GM19397 (cell line): ENCODE measurements around the gene SIGLEC7.
"Not testable (repeated sequence)": the region's sequence is repeated elsewhere in the genome, so short reads cannot be mapped to it uniquely, and the experiment has no call there.

ENCODE experiments used
- ATAC-seq: cut with Tn5 transposase; IDR thresholded peaks from one replicate; pipeline ENCODE4 v1.9.1; 2021; ENCODE audit warnings: mild to moderate bottlenecking, moderate library complexity; ENCODE audit not compliant: unreplicated experiment

SIGLEC7 gene

GRCh38 chr19:51164215-51164614 lies 22.1 kb downstream of the SIGLEC7 start:
- no peak for ATAC-seq

DNA sequence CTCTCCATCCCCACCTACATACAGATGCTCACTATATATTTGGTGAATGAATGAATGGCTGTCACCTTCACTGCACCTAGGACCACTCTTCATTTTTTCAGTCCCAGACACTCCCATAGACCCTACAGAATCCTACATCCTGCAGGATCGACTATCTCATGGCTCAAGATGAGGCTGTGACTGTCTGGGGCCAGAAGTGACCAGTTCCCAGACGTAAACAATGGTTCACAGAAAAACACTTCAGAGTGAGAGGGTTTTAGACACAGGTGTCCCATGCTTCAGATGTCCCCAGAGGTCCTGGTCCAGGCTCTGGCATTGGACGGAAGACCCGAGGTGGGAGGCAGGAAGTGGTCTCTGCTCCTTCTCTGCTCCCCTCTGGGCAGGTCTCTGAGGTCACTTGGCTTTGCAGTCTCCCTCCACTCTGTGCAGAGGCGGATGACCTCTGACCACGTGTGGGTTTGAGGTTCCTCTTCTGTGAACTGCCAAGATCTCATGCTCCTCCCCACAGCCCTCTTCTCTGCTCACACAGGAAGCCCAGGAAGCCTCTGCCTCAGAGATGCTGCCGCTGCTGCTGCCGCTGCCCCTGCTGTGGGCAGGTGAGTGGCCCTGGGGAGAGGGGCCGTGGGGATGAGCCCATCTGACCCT lies 24.9 kb downstream of the SIGLEC7 start:
- no peak for ATAC-seq

DNA sequence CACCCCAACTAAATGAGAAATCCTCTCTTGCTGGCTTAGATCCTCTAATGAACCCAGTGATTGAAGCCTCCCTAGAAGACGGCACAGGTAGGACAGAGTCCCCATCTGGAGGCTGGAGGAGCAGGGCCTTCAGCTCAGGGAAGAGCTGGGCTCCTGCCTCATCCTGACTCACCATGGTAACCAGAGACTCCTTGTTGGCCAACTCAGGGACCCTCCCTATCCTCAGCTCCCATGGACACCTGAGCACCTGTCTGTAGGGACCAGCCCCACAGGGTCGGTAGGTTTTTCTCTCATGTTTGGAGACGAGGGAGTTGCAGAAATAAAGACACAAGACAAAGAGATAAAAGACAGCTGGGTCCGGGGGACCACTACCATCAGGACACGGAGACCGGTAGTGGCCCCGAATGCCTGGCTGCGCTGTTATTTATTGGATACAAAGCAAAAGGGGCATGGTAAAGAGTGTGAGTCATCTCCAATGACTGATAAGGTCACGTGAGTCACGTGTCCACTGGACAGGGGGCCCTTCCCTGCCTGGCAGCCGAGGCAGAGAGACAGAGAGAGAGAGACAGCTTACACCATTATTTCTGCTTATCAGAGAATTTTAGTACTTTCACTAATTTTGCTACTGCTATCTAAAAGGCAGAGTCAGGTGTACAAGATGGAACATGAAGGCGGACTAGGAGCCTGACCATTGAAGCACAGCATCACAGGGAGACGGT lies 26.6 kb downstream of the SIGLEC7 start:
- ATAC-seq, result no peak

DNA sequence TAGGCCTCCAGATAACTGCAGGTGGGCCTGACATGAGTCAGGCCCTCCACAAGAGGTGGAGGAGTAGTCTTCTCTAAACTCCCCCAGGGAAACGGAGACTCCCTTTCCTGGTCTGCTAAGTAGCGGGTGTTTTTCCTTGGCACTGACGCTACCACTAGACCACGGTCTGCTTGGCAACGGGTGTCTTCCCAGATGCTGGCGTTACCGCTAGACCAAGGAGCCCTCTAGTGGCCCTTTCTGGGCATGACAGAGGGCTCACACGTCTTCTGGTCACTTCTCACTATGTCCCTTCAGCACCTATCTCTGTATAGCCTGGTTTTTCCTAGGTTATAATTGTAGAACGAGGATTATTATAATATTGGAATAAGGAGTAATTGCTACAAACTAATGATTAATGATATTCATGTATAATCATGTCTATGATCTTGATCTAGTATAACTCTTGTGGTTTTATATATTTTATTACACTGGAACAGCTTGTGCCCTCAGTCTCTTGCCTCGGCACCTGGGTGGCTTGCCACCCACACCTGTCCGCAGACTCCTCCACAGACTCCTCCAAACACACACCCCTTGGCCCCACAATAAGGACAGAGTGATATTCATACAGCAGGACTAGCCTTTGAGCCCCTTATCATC lies 27.3 kb downstream of the SIGLEC7 start:
- ATAC-seq, result not testable (repeated sequence)

- no peak for ATAC-seq
These were observed 30.1 kb downstream of the SIGLEC7 start for GRCh38 chr19:51172223-51172622.

GRCh38 chr19:51173681-51174080 lies 31.6 kb downstream of the SIGLEC7 start:
- ATAC-seq, result no peak

DNA sequence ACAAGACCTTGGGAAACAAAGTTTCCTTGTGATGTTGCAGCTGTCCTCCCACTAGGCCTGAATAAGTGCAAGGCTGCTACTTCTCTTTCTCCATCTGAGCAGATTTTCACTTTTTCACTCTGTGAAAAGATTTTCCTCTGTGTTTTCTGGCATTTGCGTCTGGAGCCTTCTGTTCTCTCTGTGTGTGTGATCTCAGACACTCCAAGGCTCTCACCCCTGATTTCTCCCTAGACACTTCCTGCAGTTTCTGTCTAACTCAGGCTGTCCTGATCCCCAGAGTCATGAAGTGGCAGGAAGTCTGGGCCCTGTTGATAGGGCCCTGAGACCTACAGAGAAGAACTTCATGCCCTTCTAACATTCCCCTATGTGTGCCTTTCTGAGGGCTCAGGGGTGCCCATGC lies 37.2 kb downstream of the SIGLEC7 start:
- ATAC-seq, result no peak

DNA sequence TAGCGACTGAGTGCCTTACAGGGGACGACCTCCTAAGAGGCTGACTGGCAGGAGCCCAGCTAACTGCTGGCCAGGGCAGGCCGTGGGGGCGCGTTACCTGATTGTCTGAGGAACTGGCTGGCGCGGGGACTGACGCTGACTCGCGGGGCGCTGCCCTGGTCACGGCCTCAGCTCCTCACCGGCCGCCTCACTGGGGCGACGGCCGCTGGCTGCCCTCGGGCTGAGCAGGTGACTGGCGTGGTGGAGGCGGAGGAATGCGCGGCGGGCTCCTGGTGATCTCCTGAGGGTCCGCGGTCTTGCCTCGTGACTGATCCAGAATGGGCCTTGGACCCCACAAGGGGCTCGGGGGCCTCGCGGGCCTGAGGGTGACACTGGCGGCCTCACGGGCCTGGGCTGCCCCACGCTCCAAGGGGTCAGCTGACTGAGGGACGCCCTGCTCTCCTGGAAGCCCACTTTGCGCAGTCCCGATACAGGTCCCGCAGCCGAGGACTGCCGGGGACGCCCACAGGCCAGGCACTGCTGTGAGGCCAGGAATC lies 39.3 kb downstream of the SIGLEC7 start:
- no peak for ATAC-seq

DNA sequence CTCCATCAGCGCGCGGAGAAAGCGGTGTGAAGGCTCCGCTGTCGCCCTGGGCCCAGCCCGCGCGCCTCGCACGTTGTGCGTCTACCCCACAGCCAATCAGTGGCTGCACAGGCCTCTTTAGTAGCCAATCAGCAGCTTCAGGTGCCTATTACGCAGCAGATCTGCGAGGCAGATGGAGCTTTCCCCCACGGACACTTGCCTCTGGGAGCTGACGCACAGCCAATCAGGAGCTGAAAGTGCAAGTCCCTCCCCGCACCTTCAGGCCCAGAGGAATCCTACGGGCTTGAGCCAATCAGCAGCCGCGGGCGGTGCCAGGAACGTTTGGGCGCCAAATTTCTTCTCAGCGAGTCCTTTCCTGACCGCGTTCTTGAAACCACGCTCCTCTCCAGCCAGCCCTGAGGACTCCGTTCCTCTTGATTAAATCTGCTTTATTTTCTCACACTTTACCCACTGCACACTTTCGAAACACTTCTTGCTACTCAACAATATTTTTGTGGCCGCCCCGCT lies 39.9 kb downstream of the SIGLEC7 start:
- no peak for ATAC-seq

DNA sequence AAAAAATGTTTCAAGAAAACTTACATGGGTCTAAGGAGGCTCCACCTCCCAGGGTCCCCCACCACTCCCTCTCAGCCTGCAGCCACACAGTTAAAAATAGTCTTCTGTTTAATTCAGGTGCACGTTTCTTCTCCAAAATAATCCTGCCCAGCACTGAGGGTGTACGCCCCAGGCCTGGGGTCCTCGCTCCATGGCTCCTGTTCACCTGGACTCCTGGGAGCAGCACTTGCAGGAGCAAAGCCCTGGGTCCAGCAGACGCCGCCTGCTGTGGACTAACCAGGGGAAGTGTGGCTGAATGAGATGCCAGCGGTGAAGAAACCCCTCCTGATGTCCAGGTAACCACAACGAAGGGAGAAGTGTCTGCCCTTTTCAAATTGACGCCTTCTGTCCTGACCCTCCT lies 41.5 kb downstream of the SIGLEC7 start:
- ATAC-seq, result no peak

DNA sequence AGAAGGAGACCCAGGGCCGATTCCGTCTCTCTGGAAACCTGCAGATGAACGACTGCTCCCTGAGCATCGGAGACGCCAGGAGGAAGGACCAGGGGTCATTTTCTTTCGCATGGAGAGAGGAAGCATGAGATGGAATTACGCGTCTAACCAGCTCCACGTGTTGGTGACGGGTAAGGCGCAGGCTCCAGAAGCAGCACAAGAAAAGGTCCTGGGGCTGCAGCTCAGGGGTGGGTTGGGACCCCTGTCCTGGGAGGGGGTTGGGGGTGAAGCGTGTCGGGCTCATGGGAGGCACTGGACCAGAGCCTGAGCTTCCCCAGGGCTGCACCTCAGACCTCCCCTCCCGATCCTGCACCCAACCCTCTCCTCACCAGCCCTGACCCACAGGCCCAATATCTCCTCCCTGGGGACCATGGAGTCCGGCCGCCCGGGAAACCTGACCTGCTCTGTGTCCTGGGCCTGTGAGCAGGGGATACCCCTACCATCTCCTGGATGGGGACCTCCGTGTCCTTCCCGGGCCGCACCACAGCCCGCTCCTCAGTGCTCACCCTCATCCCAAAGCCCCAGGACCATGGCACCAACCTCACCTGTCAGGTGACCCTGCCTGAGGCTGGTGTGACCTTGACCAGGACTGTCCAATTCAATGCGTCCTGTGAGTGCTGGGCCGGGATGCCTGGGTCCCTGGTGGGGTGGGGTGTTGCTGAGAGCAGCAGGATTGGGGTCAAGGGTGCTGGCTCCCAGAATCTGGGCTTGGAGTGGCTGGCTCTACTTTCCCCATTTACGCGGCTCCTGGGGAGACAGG lies 43.2 kb downstream of the SIGLEC7 start:
- no peak for ATAC-seq

- ATAC-seq, result no peak
These were observed 43.7 kb downstream of the SIGLEC7 start for GRCh38 chr19:51185868-51186215.

DNA sequence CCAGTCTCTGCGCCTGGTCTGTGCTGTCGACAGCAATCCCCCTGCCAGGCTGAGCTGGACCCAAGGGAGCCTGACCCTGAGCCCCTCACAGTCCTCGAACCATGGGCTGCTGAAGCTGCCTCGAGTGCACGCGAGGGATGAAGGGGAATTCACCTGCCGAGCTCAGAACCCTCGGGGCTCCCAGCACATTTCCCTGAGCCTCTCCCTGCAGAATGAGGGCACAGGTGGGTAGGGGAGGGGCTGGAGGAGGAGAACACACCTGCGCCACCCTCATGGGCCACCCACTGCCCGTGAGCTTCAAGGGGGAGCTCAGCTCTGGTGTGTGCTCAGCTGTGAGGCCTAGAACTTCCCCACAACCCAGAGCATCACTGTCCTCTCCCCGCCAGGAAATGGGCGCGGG lies 44.2 kb downstream of the SIGLEC7 start:
- no peak for ATAC-seq

GRCh38 chr19:51187395-51188226 lies 45.5 kb downstream of the SIGLEC7 start:
- ATAC-seq, result no peak

DNA sequence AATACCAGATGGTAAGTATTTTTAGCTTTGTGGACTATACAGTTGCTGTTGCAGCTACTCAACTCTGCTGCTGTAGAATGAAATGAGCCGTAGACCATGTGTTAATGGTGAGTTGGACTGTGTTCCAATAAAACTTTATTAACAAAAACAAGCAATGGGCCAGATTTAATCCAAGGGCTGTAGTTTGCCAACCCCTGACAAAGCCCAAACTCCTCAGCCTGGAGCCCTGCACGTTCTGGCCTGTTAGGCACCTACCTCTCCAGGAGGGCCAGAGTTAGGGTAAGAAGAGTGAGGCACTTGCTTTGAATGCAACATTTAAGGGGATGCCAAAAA lies 46.1 kb downstream of the SIGLEC7 start:
- ATAC-seq, result no peak

DNA sequence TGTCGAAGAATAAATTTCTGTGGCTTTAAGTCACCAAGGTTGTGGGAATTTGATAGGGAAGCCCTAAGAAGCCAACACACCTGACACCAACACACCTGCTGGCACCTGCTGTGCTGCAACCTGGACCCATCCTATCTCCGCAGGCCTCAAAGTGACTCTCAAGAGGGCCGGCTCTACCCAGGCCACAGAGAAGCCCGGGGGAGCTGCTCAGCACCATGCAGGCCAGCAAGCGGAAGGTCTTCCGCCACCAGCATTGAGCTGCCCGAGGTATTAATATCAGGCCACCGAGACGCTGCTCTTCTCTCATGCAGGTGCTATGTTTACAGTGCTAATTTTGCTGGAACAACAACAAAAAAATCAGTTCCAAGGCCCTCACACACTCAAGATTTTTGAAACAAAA lies 50.6 kb downstream of the SIGLEC7 start:
- no peak for ATAC-seq

GRCh38 chr19:51194527-51195315 lies 52.6 kb downstream of the SIGLEC7 start:
- ATAC-seq, result no peak

DNA sequence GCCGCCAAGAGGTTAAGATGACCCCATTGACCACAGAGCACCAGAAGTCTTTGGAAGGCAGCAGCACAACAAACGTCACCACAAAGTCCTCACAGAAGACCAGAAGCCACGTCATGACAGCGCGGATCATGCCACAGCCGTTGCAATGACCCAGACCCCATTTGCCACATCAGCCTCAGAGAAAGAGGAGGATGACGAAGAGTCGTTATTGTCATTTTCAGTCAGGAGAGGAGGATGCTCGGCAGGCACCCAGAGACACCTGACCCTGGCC lies 53.1 kb downstream of the SIGLEC7 start:
- no peak for ATAC-seq

DNA sequence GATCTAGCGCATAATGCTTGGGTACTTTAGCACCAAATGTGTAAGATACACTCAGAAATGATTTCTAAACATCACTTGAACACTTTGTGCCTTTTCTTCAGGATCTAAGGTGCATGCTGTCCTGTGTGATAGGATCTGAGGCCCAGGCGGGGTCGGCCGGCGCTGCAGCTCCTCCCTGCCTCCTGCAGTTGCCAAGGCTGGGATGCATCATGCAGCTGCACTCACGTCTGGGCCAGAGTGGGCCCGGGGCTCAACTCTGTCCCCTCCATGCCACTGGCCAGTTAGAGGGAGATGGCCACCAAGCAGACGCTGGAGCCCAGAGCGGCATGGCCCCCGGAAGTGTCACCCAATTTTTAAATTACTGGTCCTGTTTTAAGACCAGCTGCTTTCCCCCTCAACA lies 53.5 kb downstream of the SIGLEC7 start:
- ATAC-seq, result no peak

GRCh38 chr19:51196181-51196580 lies 54.1 kb downstream of the SIGLEC7 start:
- ATAC-seq, result no peak
